Measurements from ENCODE around the gene CLBA1.

CLBA1 gene

DNA sequence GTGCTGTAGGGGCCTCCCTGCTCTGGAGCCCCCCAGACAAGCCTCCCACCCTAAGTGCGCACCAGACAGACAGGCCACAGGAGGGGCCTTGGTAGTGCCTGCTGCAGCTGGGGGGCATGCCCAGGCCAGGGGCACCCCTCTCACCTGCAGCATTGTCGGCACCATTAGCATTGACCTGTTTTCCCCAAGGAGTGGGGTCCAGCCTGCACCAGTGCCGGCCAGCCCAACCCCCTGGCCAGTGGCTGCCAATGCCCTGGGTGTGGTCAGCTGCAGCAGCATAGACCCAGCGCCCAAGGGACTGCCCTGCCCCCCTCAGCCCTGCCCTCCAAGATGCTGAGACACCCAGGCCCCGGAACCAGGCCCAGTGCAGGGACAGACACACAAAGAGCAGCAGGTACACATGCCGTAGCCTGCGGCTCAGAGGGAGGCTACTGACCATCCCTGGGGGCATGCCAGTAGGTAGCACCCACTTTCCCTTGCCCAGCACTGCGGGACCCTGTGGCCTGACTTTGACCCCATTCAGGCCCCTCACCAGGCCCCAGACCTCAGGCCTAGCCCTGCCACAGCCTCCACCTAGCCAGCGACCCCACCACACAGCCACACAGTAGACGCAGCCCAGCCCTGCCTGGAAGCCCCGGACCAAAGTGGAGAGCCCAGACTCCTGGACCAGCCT is 8.4 kb upstream of the CLBA1 start:
- TF ChIP-seq GATA2 (IDR thresholded peaks at IDR 0.05; ENCODE audit: low read depth, low read length): no peak
- no peak for TF ChIP-seq GATA3 (IDR thresholded peaks at IDR 0.05; ENCODE audit: low read depth, low read length)

DNA sequence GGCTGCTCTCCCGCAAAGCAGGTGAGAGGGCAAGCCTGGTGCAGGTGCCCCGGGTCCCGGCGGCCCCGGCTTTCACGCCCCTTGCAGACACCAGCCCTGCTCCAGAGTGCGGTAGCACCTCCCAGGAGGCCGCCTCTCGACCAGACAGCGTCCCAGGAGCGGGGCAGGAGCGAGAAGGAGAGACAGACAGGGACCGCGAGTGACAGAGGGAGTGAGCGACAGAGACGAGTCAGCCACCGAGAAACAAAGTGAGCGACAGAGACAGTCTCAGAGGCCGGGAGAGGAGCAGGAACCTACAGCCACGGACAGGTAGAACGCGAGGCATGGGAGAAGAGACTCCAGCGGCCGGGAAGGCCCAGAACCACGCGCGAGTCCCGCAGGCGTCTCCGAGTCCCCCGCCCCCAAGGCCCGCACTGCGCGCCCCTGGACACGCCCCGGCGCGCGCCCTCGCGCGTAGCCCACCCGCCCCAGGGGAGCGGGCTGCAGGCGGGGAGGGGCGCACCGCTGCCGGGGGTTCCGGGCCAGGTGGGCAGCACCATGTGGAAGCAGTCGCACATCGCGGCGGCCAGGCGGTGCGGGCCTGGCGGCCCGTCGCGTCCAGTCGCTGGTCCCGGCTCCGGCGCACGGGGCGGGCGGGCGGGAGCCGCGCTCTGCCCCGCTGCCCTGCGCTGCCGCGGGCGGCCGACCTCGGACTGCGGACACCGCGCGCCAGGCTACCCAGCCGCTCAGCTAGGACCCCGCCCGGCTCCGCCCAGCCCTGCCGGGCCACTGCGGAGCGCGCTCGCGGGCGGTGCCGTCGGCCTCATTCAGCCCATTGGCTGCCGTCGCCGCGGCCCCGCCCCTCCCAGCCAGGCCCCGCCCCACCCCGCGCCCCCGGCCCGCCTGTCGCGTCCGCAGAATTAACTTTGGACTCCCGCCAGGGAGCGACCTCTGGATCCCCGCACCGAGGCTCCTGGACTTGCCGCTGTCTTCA is 7.6 kb upstream of the CLBA1 start, which contains the start of gene AHNAK2:
Gene AHNAK2, minus strand, starts transcription at position 694 of the 973 bp plus-strand sequence. Its CDS starts 137 bp downstream, at position 557.
- no peak for TF ChIP-seq GATA2 (IDR thresholded peaks at IDR 0.05; ENCODE audit: low read depth, low read length)
- TF ChIP-seq GATA3 (IDR thresholded peaks at IDR 0.05; ENCODE audit: low read depth, low read length): no peak

- 0 out of 2 replicates have a peak, but pooled peaks have one; percentile 7 for TF ChIP-seq GATA2 (IDR thresholded peaks at IDR 0.05; ENCODE audit: low read depth, low read length)
- TF ChIP-seq GATA3 (IDR thresholded peaks at IDR 0.05; ENCODE audit: low read depth, low read length): no peak
Measured at GRCh38 chr14:104978746-104979691, 6.6 kb upstream of the CLBA1 start.

GRCh38 chr14:104979758-104980610 is 5.6 kb upstream of the CLBA1 start:
- no peak for TF ChIP-seq GATA3 (IDR thresholded peaks at IDR 0.05; ENCODE audit: low read depth, low read length)
- peak; percentile 74 for TF ChIP-seq GATA2 (IDR thresholded peaks at IDR 0.05; ENCODE audit: low read depth, low read length)

DNA sequence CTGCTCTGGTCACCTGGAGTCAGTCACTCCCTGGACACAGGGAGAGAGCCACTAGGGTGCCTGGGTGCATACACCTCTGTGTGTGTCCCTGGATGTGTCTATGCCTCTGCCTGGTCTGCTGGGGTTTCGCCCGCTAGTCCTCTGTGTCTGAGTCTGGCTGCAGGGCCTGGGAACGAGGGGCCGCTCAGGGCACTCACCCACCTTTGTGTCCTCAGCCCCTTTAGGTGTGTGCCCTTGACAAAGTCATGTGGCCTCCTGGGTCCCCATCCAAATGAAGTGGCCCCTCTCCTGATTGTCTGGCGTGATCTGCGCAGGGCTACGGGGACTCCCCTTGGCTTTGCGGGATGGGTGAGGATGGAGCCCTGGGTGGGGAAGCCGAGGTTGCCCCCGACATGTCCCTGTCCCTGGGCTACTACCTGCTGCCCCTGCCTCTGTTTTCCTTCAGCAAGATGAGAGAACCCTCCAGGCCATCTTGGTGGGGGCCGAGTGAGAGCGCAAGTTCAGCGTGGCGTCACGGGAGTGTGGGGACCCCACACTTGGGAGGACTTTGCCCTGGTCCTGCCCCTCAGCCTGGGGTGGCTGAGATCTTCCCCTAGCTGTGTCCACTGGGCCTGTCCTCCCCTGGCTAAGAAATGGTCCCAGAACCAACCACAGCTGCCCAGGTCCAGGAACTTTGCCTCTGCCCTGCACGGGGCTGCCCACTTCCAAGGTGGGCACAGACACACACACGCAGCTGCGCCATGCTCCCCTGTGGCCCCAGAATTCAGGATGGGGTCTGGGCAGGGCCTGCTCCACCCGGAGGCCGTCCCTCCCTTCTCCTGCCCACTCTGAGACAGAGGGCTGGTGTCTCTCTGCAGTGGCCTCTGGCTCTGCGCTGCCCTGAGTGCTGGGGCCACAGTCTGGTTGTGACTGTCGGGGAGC is 4.7 kb upstream of the CLBA1 start:
- no peak for TF ChIP-seq GATA2 (IDR thresholded peaks at IDR 0.05; ENCODE audit: low read depth, low read length)
- TF ChIP-seq GATA3 (IDR thresholded peaks at IDR 0.05; ENCODE audit: low read depth, low read length): no peak

DNA sequence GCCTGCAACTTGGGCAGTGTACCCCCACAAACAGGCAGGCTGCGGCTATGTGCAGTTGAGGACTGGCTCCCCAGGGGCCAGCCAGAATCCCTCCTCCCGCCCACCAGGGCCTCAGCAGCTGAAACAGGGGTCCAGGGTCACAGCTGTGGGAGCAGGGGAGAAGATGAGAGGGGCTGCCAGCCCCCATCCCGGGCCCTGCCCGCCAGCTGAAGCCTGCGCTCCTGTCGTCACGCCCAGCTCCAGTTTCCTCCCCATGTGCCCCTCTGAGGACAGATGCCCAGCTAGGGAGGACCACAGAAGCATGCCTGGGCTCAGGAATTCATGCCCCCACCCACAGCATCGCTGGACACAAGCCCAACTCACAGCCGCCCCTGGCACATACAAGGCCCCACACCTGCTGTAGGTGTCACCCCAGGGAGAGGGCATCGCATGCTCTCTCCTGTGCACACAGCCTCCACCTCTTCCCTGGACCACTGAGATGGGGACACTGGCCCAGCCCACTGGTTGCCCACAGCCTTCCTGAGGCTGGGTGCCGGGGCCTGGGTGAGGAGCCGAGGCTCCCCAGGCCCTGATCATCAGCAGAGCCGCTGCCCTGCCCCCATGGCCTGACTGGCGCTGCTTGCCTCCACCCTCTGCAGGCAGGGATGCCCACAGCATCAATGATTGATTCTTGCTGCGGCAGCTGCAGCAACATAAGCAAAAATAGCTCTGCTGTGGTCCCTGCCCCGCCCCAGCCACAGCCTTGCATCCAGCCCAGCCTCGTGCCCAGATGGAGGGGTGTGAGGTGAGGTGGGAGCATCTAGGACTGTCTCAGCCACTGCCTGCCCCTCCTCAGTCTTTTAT is 3.7 kb upstream of the CLBA1 start:
- no peak for TF ChIP-seq GATA2 (IDR thresholded peaks at IDR 0.05; ENCODE audit: low read depth, low read length)
- no peak for TF ChIP-seq GATA3 (IDR thresholded peaks at IDR 0.05; ENCODE audit: low read depth, low read length)

- no peak for TF ChIP-seq GATA3 (IDR thresholded peaks at IDR 0.05; ENCODE audit: low read depth, low read length)
- TF ChIP-seq GATA2 (IDR thresholded peaks at IDR 0.05; ENCODE audit: low read depth, low read length): no peak
Measured at GRCh38 chr14:104982548-104983230, 2.9 kb upstream of the CLBA1 start.

GRCh38 chr14:104983231-104983721 is 2.3 kb upstream of the CLBA1 start:
- no peak for TF ChIP-seq GATA3 (IDR thresholded peaks at IDR 0.05; ENCODE audit: low read depth, low read length)
- TF ChIP-seq GATA2 (IDR thresholded peaks at IDR 0.05; ENCODE audit: low read depth, low read length): no peak

DNA sequence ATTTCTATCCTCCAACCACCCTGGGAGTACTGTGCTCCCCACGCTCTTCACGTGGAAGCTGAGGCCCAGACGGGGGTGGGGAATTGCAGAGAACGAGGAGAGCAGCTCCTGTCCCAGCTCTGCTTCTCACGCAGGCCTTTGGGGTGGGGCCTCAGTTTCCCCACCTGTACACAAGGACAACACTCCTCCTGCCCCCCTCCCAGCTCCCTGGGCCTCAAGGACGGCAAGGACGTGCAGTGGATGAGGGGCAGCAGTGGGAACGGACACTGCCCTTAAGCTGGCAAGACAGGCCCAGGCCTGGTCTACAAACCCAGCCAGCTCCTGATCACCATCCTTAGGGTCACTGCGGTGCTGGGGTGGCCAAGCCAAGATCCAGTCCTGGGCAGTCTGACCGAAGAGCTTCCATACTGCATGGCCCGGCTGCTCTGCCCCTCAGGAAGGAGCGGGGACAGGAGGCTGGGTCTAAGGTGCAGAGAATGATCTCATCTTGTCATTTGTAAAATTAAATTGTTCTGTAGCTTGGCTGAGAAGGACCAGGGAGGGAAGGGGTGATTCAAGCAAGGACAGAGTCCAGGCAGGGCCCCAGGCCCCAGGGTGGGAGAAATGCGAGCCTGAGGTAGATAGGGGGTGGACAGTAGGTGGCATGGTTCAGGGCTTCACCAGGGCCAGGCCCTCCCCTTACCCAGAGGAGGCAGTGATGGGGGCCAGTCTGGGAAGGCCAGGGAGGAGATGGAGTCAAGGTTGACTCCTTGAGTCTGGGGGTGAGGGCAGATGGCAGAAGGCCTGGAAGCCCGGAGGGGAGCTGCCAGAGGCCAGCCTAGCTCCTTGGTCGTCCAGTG is 1.3 kb upstream of the CLBA1 start:
- TF ChIP-seq GATA2 (IDR thresholded peaks at IDR 0.05; ENCODE audit: low read depth, low read length): no peak
- no peak for TF ChIP-seq GATA3 (IDR thresholded peaks at IDR 0.05; ENCODE audit: low read depth, low read length)
